Esophagus squamous epithelium (tissue), 4 donors: Measurements from ENCODE around the gene MFSD6L.

Experiments used
- CTCF ChIP-seq, 6 experiments: fragments of 450-650 bp in 4 of 6; fragments of 200-600 bp in 2 of 6; sonication (generic) in 2 of 6; IDR thresholded peaks; one replicate each; pipeline ENCODE4 v1.5.1; 2016 to 2019; ENCODE audit warnings: antibody characterized with exemption in 6 of 6, mild to moderate bottlenecking in 4 of 6, moderate library complexity in 4 of 6
- POLR2A ChIP-seq, 4 donors: fragments of 450-650 bp; IDR thresholded peaks; one replicate each; pipeline ENCODE4 v1.6.1; 2017; ENCODE audit warnings: antibody characterized with exemption in 4 of 4, mild to moderate bottlenecking in 4 of 4, moderate library complexity in 3 of 4

- TF ChIP-seq CTCF (IDR thresholded peaks at IDR 0.05): no peak
- TF ChIP-seq POLR2A (IDR thresholded peaks at IDR 0.05): no peak
These were observed 27.8 kb upstream of the MFSD6L start for GRCh38 chr17:8826808-8827435.
